ENCODE measurements around the gene ZBTB40.
A peak's percentile ranks its signal among the peaks of the same experiment; 100 is the strongest.

Gene ZBTB40

DNA sequence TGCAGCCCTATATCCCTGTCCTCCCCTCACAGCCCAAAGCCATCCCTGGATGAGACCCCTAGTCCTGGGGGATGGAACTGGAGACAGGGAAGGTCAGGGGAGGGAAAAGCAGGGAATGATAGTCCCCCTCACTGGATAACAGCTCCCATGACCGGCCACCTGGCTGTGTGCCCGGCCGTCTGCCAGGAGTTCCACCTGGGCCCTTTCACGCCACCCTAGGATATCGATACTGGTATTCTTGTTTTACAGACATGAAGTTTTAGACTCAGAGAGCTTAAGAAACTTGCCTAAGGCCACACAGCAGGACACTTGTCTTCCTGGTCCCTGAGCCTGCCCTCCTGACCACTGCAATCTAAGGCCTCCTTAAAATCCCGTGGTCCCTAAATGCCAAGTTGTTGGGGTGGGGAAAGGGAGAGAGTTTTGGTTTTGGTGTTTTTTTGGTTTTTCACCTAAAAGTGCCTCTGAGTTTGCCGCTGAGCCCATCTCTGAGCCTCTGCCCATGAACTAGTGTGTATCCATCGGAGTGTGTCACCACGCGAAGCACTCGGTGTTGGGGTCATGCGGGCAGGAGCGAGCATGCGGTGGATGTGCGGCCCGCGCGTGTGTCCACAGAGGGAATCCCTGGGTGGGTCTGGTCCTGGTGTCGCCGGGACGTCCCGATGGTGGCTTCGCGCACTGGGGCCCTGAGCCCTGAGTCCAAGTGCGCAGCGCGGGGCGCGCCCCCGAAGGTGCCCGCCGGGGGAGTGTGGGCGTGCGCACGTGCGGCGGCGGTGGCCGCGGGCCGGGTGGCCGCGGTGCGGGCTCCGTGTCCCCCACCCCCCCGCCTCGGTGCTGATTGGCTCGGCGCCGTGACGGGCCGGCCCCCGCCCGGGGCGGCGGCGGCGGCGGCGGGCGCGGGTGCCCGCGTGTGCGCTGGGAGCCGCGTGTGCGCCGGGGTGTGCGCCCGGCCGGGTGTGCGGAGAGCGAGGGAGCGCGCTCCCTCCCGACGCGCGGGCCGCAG is 111.2 kb downstream of the ZBTB40 start, which contains the start of gene EPHA8:
Gene EPHA8, plus strand, starts transcription at position 906 of the 1,000 bp plus-strand sequence. CDS start 147 bp downstream, outside the sequence.
- H3K4me1 Mint-ChIP-seq, result peaks cover 6% of the 10 kb centered on the region
- H3K27ac Mint-ChIP-seq, result no peak within 1 kb of the TSS
- H3K36me3 Mint-ChIP-seq, result no peaks in the 10 kb centered on the region
- peak within 1 kb of the TSS; percentile 47 for H3K4me3 Mint-ChIP-seq
- H3K27me3 Mint-ChIP-seq, result peaks cover 35% of the 10 kb centered on the region
- H3K9me3 Mint-ChIP-seq, result no peaks in the 10 kb centered on the region

DNA sequence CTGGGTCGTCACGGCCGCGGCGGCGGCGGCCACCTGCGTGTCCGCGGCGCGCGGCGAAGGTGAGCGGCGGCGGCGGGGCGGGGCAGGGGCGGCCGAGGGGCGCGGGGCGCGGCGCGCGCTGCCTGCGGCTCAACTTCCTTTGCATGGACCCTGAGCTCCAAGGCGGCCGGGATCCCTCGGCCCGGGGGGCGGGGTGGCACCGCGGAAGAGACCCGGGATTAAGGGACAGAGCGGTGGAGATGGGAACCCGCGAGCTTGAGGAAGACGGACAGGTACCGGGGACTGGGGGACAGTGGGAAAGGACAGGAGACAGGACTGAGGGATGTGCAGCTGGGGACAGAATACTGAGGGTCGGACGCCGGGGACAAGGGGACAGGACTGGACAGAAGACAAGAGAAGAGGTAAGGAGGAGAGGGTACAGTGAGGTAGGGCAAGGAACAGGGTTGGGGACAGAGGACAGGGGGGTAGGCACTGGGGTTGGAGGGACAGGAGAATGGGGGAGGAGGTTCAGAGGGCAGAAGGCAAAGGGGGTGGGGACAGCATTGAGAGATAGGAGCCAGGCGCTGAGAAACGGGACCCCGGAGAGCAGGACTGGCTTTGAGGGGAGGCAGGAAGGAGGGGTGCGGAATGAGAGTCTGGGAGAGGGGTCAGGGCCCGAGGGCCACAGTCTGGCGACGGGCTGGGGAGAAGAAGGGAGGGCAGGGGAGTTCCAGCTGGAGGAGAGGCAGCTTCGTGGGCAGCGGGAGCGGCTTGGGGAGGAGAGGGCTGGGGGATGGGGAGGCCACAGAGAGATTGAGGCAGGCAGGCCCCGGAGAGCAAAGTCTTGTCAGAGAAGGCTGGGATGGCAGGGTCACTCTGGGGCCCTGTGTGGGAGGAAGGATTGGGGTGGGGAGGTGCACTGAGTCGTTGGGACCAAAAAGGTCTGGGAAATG is 112.3 kb downstream of the ZBTB40 start:
- no peak overlapping the region for H3K4me3 Mint-ChIP-seq
- no peaks in the 10 kb centered on the region for H3K9me3 Mint-ChIP-seq
- no peak overlapping the region for H3K27ac Mint-ChIP-seq
- peaks cover 6% of the 10 kb centered on the region for H3K4me1 Mint-ChIP-seq
- H3K27me3 Mint-ChIP-seq, result peaks cover 34% of the 10 kb centered on the region
- H3K36me3 Mint-ChIP-seq, result no peaks in the 10 kb centered on the region

DNA sequence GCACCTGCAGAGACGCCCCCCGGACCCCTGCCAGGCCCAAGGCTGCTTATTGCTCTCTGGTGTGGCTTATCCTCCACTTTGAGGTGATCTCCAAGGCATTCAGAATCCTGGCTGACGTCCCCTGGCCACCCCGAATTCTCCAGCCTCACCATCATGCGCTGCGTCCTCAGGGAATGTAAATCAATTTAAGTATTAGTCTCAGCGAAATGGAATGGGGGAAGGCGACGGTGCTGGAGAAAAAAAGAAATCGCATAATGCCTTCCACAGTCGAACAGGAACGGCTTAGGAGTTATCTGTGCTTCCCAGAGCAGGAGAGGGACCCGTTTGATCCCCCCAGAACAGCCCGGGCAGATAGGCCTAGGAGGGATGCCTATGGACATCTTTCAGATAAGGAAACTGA is 114.5 kb downstream of the ZBTB40 start:
- no peak overlapping the region for H3K4me3 Mint-ChIP-seq
- H3K9me3 Mint-ChIP-seq, result no peaks in the 10 kb centered on the region
- H3K27ac Mint-ChIP-seq, result no peak overlapping the region
- peaks cover 27% of the 10 kb centered on the region for H3K27me3 Mint-ChIP-seq
- no peaks in the 10 kb centered on the region for H3K36me3 Mint-ChIP-seq
- peaks cover 6% of the 10 kb centered on the region for H3K4me1 Mint-ChIP-seq

DNA sequence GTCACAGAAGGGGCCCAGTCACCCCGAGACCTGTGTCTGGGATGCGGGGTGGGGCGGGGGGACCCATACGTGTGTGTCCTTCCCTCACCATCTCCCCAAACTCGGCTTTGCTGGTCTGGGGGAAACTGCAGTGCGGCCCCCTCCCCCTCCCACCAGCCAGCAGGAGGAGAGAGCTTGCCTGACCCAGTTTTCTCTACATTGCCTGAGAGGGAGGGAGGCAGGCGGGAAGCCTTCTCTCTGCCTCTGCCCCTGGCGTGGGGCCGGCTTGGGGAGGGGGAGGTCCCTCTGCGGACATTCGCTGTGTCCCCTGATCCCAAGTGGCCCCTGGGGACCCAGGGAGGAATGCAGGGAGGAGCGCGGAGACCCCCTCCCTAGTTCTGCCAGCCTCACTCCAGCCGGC is 115.5 kb downstream of the ZBTB40 start:
- Mint-ChIP-seq H3K9me3 (no peaks in the 10 kb centered on the region), H3K4me3 (no peak overlapping the region), H3K27me3 (peaks cover 18% of the 10 kb centered on the region), H3K36me3 (no peaks in the 10 kb centered on the region), H3K4me1 (peaks cover 6% of the 10 kb centered on the region), H3K27ac (no peak overlapping the region)

DNA sequence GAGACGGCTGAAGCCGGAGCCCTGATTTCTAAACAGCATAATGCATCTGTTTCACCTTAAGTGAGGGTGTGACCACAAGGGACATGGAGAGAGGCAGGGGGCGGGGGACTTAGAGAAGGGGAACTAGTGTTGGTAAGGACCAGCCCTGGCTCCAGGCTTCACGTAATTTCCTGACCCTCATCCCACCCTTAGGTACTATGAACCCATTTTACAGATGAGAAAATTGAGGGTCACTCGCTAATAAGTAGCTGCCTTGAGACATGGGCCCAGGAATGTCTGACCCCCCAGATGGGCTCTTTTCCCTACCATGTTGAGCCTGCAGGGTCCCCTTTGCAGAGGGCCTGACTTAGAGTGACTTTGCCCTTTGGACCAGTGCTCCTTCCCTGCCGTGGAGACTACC is 116.3 kb downstream of the ZBTB40 start:
- no peaks in the 10 kb centered on the region for H3K36me3 Mint-ChIP-seq
- peaks cover 3% of the 10 kb centered on the region for H3K4me1 Mint-ChIP-seq
- H3K9me3 Mint-ChIP-seq, result no peaks in the 10 kb centered on the region
- peaks cover 11% of the 10 kb centered on the region for H3K27me3 Mint-ChIP-seq
- no peak overlapping the region for H3K27ac Mint-ChIP-seq
- no peak overlapping the region for H3K4me3 Mint-ChIP-seq

DNA sequence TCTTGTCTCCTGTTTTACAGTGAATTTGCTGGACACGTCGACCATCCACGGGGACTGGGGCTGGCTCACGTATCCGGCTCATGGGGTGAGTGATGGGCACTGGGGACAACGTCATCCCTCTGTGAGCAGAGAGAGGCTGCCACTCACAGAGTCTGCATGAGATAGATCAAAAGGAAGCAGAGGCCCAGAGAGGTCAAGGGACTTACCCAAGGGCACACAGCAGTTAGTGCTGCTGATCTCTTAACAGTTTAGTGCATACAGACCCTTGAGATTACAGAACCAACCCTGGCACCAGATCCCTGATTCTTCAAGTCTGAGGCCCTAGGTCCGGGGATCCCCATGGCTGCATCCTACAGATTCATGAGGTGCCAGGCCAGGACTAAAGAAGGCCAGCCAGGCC is 117.6 kb downstream of the ZBTB40 start:
- no peak overlapping the region for H3K4me3 Mint-ChIP-seq
- peaks cover 10% of the 10 kb centered on the region for H3K27me3 Mint-ChIP-seq
- H3K4me1 Mint-ChIP-seq, result peaks cover 3% of the 10 kb centered on the region
- H3K9me3 Mint-ChIP-seq, result no peaks in the 10 kb centered on the region
- no peak overlapping the region for H3K27ac Mint-ChIP-seq
- no peaks in the 10 kb centered on the region for H3K36me3 Mint-ChIP-seq

DNA sequence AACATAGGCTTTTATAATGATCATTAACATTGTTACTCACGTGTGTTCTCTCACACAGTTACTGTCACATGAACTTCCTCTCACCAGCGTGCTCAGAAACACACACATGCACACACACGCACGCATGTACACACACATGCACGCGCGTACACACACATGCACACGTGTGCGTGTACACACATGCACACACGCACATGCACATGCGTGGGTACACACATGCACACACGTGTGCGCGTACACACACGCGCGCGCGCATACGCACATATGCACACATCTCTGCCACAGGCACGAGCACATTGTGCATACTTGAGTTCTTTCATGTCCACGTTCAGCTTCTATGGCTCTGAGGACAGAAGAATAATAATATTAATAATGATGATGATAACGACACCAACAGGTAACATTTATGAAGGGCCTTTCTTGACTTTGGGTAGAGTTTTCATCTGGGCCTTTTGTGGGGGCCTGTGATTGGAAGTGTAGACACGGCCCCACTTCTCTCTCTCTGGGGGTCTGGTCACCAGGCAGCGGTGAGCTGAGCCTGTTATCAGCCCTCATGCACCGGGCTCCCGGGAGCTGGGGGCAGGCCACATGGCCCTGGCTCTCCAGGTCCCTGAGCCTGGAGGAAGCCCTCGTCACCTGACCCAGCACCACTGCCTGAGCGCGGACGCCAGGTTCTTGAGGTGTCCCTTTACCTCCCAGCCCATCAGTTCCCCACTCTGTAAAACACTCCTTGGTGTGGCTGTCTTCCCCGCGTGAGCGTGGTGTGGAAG is 118.7 kb downstream of the ZBTB40 start:
- no peaks in the 10 kb centered on the region for H3K9me3 Mint-ChIP-seq
- H3K4me3 Mint-ChIP-seq, result no peak overlapping the region
- no peaks in the 10 kb centered on the region for H3K4me1 Mint-ChIP-seq
- no peak overlapping the region for H3K27ac Mint-ChIP-seq
- H3K36me3 Mint-ChIP-seq, result no peaks in the 10 kb centered on the region
- peaks cover 7% of the 10 kb centered on the region for H3K27me3 Mint-ChIP-seq

DNA sequence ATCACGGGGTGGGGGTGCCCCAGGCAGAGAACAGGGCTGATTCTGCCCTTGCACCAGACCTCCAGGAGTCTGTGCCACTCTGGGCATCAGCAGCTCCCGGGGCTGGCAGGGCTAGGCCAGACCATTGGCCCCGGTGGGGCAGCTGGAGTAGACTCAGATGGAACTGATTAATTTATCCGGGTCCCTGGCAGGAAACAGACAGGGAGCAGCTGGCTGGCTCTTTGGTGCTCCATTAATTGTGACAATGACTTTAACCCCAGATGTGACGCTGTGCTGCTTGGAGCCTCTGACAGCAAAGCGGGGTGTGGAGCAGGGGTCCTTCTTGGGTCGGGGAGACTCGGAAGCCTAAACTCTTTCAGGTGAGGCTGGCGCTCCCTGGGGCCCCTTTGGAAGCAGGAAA is 121.2 kb downstream of the ZBTB40 start:
- Mint-ChIP-seq H3K36me3 (no peaks in the 10 kb centered on the region), H3K27ac (no peak overlapping the region), H3K27me3 (peaks cover 5% of the 10 kb centered on the region), H3K4me1 (no peaks in the 10 kb centered on the region), H3K9me3 (no peaks in the 10 kb centered on the region), H3K4me3 (no peak overlapping the region)

DNA sequence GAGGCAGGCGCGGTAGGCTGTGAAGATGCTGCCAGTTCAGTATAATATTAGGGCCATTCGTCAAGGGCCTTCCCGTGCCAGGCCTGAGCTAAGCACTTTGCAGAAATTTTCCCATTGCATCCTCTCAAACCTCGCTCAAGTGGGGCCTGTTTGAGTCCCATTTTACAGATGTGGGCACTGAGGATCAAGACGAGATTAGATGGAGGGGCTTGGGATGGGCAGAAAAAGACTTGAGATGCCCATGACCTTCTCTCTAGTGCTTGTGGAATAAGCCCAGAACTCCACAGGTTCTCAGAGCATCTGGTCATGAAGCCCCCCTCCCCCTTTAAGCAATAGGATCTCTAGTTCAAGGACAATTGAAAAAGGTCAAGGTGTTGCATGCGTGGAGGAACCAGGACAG is 121.6 kb downstream of the ZBTB40 start:
- H3K4me1 Mint-ChIP-seq, result no peaks in the 10 kb centered on the region
- H3K27ac Mint-ChIP-seq, result no peak overlapping the region
- H3K9me3 Mint-ChIP-seq, result no peaks in the 10 kb centered on the region
- peaks cover 5% of the 10 kb centered on the region for H3K27me3 Mint-ChIP-seq
- H3K4me3 Mint-ChIP-seq, result no peak overlapping the region
- no peaks in the 10 kb centered on the region for H3K36me3 Mint-ChIP-seq

DNA sequence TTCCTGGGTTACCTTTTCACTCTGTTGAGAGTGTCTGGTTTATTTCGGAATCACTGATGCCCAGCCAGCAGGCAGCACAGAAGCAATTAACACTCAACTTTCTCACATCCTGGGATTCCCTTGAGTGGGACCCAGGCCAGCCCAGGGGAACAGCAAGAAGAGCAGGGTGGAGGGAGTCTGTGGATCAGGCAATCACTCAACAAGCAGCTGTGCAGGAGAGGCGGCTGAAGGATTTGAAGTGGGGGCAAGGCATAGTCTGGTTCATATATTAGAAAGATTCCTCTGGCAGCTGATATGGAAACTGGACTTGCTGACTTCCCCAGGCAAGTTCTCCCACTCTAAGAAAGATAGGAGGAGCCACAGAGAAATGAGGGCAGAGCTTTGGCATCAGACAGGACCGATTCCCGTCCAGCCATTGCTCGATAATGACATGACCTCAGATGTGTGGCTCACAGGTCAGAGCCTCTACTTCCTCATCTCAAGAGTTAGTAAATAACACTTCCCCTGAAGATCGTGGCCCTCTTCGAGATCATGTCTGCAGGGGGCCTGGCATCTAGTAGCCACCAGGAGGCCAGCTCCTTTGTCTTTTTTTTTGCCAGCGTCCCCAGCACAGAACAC is 124.0 kb downstream of the ZBTB40 start:
- no peaks in the 10 kb centered on the region for H3K9me3 Mint-ChIP-seq
- no peaks in the 10 kb centered on the region for H3K4me1 Mint-ChIP-seq
- no peak overlapping the region for H3K27ac Mint-ChIP-seq
- H3K36me3 Mint-ChIP-seq, result no peaks in the 10 kb centered on the region
- H3K27me3 Mint-ChIP-seq, result peaks cover 5% of the 10 kb centered on the region
- no peak overlapping the region for H3K4me3 Mint-ChIP-seq

DNA sequence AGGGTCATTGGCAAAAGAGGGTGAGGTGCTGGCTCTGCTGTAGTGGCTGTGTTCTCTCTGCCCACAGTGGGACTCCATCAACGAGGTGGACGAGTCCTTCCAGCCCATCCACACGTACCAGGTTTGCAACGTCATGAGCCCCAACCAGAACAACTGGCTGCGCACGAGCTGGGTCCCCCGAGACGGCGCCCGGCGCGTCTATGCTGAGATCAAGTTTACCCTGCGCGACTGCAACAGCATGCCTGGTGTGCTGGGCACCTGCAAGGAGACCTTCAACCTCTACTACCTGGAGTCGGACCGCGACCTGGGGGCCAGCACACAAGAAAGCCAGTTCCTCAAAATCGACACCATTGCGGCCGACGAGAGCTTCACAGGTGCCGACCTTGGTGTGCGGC is 124.5 kb downstream of the ZBTB40 start:
- Mint-ChIP-seq H3K9me3 (no peaks in the 10 kb centered on the region), H3K27ac (no peak overlapping the region), H3K4me1 (no peaks in the 10 kb centered on the region), H3K27me3 (peaks cover 5% of the 10 kb centered on the region), H3K4me3 (no peak overlapping the region), H3K36me3 (no peaks in the 10 kb centered on the region)

DNA sequence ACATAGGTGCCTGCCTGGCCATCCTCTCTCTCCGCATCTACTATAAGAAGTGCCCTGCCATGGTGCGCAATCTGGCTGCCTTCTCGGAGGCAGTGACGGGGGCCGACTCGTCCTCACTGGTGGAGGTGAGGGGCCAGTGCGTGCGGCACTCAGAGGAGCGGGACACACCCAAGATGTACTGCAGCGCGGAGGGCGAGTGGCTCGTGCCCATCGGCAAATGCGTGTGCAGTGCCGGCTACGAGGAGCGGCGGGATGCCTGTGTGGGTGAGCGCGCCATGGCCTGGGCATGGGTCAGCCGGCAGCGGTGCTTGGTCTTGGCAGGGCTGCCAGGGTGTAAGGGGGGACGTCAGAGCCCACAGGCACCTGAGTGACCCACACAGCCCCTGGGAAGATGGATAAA is 125.0 kb downstream of the ZBTB40 start:
- H3K27me3 Mint-ChIP-seq, result peaks cover 5% of the 10 kb centered on the region
- no peak overlapping the region for H3K27ac Mint-ChIP-seq
- no peaks in the 10 kb centered on the region for H3K9me3 Mint-ChIP-seq
- no peaks in the 10 kb centered on the region for H3K36me3 Mint-ChIP-seq
- H3K4me1 Mint-ChIP-seq, result no peaks in the 10 kb centered on the region
- H3K4me3 Mint-ChIP-seq, result no peak overlapping the region

DNA sequence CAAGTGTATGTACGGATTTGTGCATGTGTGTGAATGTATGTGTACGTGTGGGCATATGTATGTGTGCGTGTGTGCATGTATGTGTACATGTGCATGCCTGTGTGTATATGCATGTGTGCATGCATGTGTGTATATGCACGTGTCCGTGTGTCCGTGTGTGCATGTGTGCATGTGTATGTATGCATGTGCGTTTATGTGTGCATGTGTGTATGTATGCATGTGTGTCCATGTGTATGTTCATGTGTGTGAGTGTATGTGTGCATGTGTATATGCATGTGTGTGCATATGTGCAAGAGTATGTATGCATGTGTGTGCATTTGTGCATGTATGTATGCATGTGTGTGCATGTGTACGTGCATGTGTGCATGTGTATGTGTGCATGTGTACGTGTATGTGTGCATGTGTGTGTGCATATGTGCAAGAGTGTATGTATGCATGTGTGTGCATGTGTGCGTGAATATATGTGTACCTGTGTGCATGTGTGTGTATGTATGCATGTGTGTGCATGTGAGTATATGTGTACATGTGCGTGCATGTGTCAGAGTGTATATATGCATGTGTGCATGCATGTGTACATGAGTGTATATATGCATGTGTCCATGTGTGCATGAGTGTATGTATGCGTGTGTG is 127.2 kb downstream of the ZBTB40 start:
- no peak overlapping the region for H3K27ac Mint-ChIP-seq
- H3K36me3 Mint-ChIP-seq, result no peaks in the 10 kb centered on the region
- no peaks in the 10 kb centered on the region for H3K9me3 Mint-ChIP-seq
- H3K27me3 Mint-ChIP-seq, result peaks cover 5% of the 10 kb centered on the region
- no peak overlapping the region for H3K4me3 Mint-ChIP-seq
- H3K4me1 Mint-ChIP-seq, result no peaks in the 10 kb centered on the region

DNA sequence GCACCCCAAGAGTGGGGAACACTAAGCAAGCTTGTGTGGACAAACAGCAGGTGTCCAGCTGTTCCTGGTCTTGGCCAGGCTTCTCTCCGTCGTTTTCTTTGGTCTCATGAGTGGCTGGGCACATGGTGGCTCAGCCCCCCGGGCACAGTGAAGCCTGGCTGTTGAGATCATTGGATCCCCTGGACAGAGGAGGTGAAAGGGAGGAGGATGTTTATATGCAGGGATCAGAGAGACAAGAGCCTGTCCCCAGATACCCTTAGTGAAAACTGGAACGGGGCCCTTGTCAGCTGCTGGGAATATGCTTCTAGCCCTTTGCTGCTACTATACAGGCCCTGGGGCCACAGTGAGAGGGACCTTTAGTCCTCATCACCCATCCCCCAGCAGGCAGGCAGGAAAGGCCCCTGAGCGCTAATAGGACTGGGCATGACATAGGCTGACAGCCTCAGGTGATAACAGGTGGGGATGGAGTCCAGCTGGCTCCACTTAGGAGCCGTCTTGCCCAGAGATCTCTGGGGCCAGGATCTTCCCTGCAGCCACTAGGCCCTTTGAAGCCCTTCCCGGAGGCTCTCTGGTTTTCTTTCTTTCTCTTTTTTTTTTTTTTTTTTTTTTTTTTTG is 128.0 kb downstream of the ZBTB40 start:
- H3K27me3 Mint-ChIP-seq, result no peaks in the 10 kb centered on the region
- no peaks in the 10 kb centered on the region for H3K36me3 Mint-ChIP-seq
- H3K9me3 Mint-ChIP-seq, result no peaks in the 10 kb centered on the region
- H3K27ac Mint-ChIP-seq, result no peak overlapping the region
- no peak overlapping the region for H3K4me3 Mint-ChIP-seq
- H3K4me1 Mint-ChIP-seq, result no peaks in the 10 kb centered on the region

Data from activated naive CD4-positive, alpha-beta T cell treated with anti-CD3 and anti-CD28 coated beads, Interleukin-2, amount 50 U/mL, for 24 hours (primary cell).